Measurements from ENCODE around the gene EPHB6.

- no peak for TF ChIP-seq EZH2 (IDR thresholded peaks at IDR 0.05; ENCODE audit: borderline replicate concordance, low read length)
- TF ChIP-seq, protein P1, sequence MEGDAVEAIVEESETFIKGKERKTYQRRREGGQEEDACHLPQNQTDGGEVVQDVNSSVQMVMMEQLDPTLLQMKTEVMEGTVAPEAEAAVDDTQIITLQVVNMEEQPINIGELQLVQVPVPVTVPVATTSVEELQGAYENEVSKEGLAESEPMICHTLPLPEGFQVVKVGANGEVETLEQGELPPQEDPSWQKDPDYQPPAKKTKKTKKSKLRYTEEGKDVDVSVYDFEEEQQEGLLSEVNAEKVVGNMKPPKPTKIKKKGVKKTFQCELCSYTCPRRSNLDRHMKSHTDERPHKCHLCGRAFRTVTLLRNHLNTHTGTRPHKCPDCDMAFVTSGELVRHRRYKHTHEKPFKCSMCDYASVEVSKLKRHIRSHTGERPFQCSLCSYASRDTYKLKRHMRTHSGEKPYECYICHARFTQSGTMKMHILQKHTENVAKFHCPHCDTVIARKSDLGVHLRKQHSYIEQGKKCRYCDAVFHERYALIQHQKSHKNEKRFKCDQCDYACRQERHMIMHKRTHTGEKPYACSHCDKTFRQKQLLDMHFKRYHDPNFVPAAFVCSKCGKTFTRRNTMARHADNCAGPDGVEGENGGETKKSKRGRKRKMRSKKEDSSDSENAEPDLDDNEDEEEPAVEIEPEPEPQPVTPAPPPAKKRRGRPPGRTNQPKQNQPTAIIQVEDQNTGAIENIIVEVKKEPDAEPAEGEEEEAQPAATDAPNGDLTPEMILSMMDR (IDR thresholded peaks at IDR 0.05; ENCODE audit: low read length) = no peak
These were observed 3.0 kb upstream of the EPHB6 start for GRCh38 chr7:142851919-142852318.

Data from OCI-LY1 (cell line).